NT2/D1 (cell line): ENCODE results near the gene WNK1.

Experiments used
- DNase-seq: peaks from one replicate; pipeline ENCODE4 v3.0.0-alpha.2; 2011; ENCODE audit warnings: low read depth, low spot score
- H3K27me3 ChIP-seq: 2 replicates; pipeline ENCODE4 v1.6.0; 2011; ENCODE audit warnings: mild to moderate bottlenecking; ENCODE audit not compliant: insufficient read length, insufficient read depth
- H3K36me3 ChIP-seq: 2 replicates; pipeline ENCODE4 v1.6.1; 2011; ENCODE audit warnings: mild to moderate bottlenecking, low read length, mixed read lengths; ENCODE audit not compliant: insufficient read depth, insufficient read length
- H3K4me1 ChIP-seq: 2 replicates; pipeline ENCODE4 v1.5.1; 2011; ENCODE audit not compliant: insufficient read depth, insufficient read length
- H3K4me3 ChIP-seq: 2 replicates; pipeline ENCODE4 v1.5.1; 2011; ENCODE audit warnings: low read depth; ENCODE audit not compliant: insufficient read length
- H3K9ac ChIP-seq: 2 replicates; pipeline ENCODE4 v1.6.0; 2011; ENCODE audit warnings: low read depth; ENCODE audit not compliant: insufficient read length
- H3K9me3 ChIP-seq: 2 replicates; pipeline ENCODE4 v1.5.1; 2011; ENCODE audit warnings: mild to moderate bottlenecking, low read length; ENCODE audit not compliant: insufficient read depth
- SUZ12 ChIP-seq: IDR thresholded peaks from 2 replicates; pipeline ENCODE4 v1.6.1; 2011; ENCODE audit not compliant: insufficient read length, insufficient read depth; ENCODE audit errors: extremely low read depth
- YY1 ChIP-seq: IDR thresholded peaks from 2 replicates; pipeline ENCODE4 v1.6.1; 2011; ENCODE audit not compliant: insufficient read length, insufficient read depth
- ZNF274 ChIP-seq: IDR thresholded peaks from 2 replicates; pipeline ENCODE4 v1.6.1; 2011; ENCODE audit warnings: mild to moderate bottlenecking, low read depth, low read length

WNK1 gene

DNA sequence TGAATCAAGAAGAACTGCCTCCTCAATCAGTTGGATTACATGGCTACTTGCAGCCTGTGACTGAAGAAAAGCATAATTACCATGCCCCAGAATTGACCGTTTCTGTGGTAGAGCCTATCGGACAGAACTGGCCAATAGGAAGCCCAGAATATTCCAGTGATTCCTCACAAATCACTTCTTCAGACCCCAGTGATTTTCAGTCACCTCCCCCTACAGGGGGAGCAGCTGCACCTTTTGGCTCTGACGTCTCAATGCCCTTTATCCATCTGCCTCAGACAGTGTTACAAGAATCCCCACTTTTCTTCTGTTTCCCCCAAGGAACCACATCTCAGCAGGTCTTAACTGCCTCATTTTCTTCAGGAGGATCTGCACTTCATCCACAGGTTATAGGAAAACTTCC lies 116.3 kb downstream of the WNK1 start:
- DNase-seq: peak; percentile 11
- Histone ChIP-seq H3K9ac (no peak overlapping the region), H3K27me3 (no peaks in the 10 kb centered on the region), H3K4me3 (no peak overlapping the region), H3K36me3 (peaks cover 89% of the 10 kb centered on the region), H3K4me1 (no peaks in the 10 kb centered on the region), H3K9me3 (no peaks in the 10 kb centered on the region)
- TF ChIP-seq YY1: no peak
- TF ChIP-seq ZNF274: no peak
- TF ChIP-seq SUZ12: no peak

DNA sequence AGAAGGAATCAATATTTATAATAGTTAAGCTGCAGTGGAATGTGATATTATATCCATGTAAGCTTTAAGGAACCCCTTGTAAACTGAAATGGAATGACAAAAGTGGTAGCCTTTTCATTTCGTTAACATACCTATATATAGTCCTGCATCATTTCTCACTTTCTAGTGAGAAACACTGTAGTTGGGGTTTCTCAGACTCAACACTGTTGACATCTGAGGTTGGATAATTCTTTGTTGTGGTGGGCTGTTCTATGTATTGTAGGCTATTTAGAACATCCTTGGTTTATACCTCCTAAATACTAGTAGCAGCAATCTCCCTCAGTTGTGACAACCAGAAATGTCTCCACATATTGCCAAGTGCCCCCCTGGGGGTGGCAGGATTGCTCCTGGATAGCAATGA lies 118.0 kb downstream of the WNK1 start:
- no peak overlapping the region for H3K4me3 ChIP-seq
- H3K9me3 ChIP-seq: no peaks in the 10 kb centered on the region
- no peak overlapping the region for H3K9ac ChIP-seq
- no peak for TF ChIP-seq ZNF274
- TF ChIP-seq SUZ12: no peak
- no peak for TF ChIP-seq YY1
- H3K36me3 ChIP-seq: peaks cover 83% of the 10 kb centered on the region
- H3K4me1 ChIP-seq: no peaks in the 10 kb centered on the region
- no peaks in the 10 kb centered on the region for H3K27me3 ChIP-seq
- no peak for DNase-seq

GRCh38 chr12:873954-874353 lies 121.6 kb downstream of the WNK1 start:
- Histone ChIP-seq H3K9me3 (no peaks in the 10 kb centered on the region), H3K4me3 (no peak overlapping the region), H3K36me3 (peaks cover 60% of the 10 kb centered on the region), H3K9ac (no peak overlapping the region), H3K27me3 (no peaks in the 10 kb centered on the region), H3K4me1 (no peaks in the 10 kb centered on the region)
- TF ChIP-seq ZNF274 (no peak), SUZ12 (no peak), YY1 (no peak)
- no peak for DNase-seq

GRCh38 chr12:879641-880040 lies 127.3 kb downstream of the WNK1 start:
- H3K36me3 ChIP-seq: peaks cover 70% of the 10 kb centered on the region
- DNase-seq: no peak

DNA sequence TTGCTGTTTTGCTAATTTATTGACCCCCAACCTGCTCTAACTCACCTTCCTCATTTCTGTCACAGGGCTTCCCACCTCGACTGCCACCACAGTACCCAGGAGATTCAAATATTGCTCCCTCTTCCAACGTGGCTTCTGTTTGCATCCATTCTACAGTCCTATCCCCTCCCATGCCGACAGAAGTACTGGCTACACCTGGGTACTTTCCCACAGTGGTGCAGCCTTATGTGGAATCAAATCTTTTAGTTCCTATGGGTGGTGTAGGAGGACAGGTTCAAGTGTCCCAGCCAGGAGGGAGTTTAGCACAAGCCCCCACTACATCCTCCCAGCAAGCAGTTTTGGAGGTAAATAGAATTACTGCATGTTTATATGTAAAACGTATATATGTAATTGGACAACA lies 128.3 kb downstream of the WNK1 start:
- TF ChIP-seq ZNF274 (no peak), SUZ12 (no peak)
- H3K4me1 ChIP-seq: no peaks in the 10 kb centered on the region
- no peak for DNase-seq
- peaks cover 79% of the 10 kb centered on the region for H3K36me3 ChIP-seq
- no peak overlapping the region for H3K4me3 ChIP-seq
- no peaks in the 10 kb centered on the region for H3K27me3 ChIP-seq
- no peak overlapping the region for H3K9ac ChIP-seq
- no peaks in the 10 kb centered on the region for H3K9me3 ChIP-seq

More at GRCh38 chr12:879641-880040, 127.3 kb downstream of the WNK1 start:
- TF ChIP-seq ZNF274 (no peak), SUZ12 (no peak), YY1 (no peak)
- H3K27me3 ChIP-seq: no peaks in the 10 kb centered on the region
- no peak overlapping the region for H3K9ac ChIP-seq
- H3K4me1 ChIP-seq: no peaks in the 10 kb centered on the region
- no peak overlapping the region for H3K4me3 ChIP-seq
- no peaks in the 10 kb centered on the region for H3K9me3 ChIP-seq

DNA sequence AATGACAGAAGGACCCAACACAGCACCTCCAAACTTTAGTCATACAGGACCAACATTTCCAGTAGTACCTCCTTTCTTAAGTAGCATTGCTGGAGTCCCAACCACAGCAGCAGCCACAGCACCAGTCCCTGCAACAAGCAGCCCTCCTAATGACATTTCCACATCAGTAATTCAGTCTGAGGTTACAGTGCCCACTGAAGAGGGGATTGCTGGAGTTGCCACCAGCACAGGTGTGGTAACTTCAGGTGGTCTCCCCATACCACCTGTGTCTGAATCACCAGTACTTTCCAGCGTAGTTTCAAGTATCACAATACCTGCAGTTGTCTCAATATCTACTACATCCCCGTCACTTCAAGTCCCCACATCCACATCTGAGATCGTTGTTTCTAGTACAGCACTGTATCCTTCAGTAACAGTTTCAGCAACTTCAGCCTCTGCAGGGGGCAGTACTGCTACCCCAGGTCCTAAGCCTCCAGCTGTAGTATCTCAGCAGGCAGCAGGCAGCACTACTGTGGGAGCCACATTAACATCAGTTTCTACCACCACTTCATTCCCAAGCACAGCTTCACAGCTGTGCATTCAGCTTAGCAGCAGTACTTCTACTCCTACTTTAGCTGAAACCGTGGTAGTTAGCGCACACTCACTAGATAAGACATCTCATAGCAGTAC lies 132.5 kb downstream of the WNK1 start:
- Histone ChIP-seq H3K9ac (no peak overlapping the region), H3K4me3 (no peak overlapping the region), H3K36me3 (peaks cover 96% of the 10 kb centered on the region), H3K4me1 (no peaks in the 10 kb centered on the region), H3K27me3 (no peaks in the 10 kb centered on the region), H3K9me3 (no peaks in the 10 kb centered on the region)
- TF ChIP-seq SUZ12: no peak
- TF ChIP-seq ZNF274: no peak
- no peak for TF ChIP-seq YY1
- no peak for DNase-seq

- no peaks in the 10 kb centered on the region for H3K27me3 ChIP-seq
- no peaks in the 10 kb centered on the region for H3K9me3 ChIP-seq
- DNase-seq: no peak
- H3K4me1 ChIP-seq: no peaks in the 10 kb centered on the region
- H3K36me3 ChIP-seq: peaks cover 96% of the 10 kb centered on the region
- no peak overlapping the region for H3K9ac ChIP-seq
- TF ChIP-seq YY1: no peak
- TF ChIP-seq ZNF274: no peak
- TF ChIP-seq SUZ12: no peak
- no peak overlapping the region for H3K4me3 ChIP-seq
Measured at GRCh38 chr12:885701-886100, 133.3 kb downstream of the WNK1 start.

DNA sequence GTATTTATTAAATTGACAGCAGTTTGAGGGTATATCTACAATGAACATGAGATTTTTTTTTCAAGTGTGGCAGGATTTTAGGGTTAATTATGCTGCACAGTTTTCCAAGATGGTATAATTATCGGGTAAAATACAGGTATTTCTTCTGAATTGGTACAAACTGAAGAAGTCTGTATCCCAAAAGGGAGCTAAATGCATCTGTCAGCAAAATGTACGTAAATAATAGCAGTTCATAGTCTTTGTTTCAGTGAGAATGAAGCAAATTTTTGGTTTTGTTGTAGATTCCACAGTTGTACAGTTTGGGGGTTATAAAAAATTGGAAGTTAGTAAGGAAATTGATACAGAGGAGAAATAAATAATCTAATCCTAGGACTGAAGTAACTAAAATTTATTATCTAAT lies 133.8 kb downstream of the WNK1 start:
- DNase-seq: no peak
- Histone ChIP-seq H3K9ac (no peak overlapping the region), H3K4me3 (no peak overlapping the region), H3K4me1 (no peaks in the 10 kb centered on the region), H3K9me3 (no peaks in the 10 kb centered on the region), H3K27me3 (no peaks in the 10 kb centered on the region), H3K36me3 (peaks cover 96% of the 10 kb centered on the region)
- TF ChIP-seq YY1 (no peak), ZNF274 (no peak), SUZ12 (no peak)
